Tibial nerve (tissue), 4 donors: ENCODE results near the gene RUNX1.

Experiments used
- EP300 ChIP-seq, 2 donors: sonication (generic); formaldehyde crosslinking; IDR thresholded peaks; one replicate each; pipeline ENCODE4 v1.6.1; 2017; ENCODE audit warnings: antibody characterized with exemption in 2 of 2, mild to moderate bottlenecking in 1 of 2
- POLR2A ChIP-seq, 2 donors: fragments of 450-650 bp; IDR thresholded peaks; one replicate each; pipeline ENCODE4 v1.6.1; 2017; ENCODE audit warnings: antibody characterized with exemption in 2 of 2, mild to moderate bottlenecking in 2 of 2, moderate library complexity in 2 of 2
- TF ChIP-seq, protein P1 (sequence below), 5 experiments: fragments of 200-600 bp in 3 of 5; fragments of 450-650 bp in 2 of 5; sonication (generic) in 3 of 5; IDR thresholded peaks; one replicate each; pipeline ENCODE4 v1.5.1; 2016 to 2019; ENCODE audit warnings: antibody characterized with exemption in 5 of 5, mild to moderate bottlenecking in 3 of 5, moderate library complexity in 2 of 5

DNA sequence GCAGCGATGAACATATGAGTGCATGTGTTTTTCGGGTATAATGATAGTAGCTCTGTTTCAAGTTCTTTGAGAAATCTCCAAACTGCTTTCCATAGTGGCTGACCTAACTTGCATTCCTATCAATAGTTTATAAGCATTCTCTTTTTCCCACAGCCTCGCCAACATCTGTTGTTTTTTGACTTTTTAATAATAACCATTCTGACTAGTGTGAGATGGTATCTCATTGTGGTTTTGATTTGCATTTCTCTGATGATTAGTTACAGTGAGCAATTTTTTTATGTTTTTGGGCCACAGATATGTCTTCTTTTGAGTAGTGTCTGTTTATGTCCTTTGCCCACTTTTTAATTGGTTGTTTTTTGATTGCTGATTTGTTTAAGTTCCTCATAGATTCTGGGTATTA, 10.6 kb upstream of the RUNX1 start:
- no peak for TF ChIP-seq POLR2A (IDR thresholded peaks at IDR 0.05)
- TF ChIP-seq, protein P1, sequence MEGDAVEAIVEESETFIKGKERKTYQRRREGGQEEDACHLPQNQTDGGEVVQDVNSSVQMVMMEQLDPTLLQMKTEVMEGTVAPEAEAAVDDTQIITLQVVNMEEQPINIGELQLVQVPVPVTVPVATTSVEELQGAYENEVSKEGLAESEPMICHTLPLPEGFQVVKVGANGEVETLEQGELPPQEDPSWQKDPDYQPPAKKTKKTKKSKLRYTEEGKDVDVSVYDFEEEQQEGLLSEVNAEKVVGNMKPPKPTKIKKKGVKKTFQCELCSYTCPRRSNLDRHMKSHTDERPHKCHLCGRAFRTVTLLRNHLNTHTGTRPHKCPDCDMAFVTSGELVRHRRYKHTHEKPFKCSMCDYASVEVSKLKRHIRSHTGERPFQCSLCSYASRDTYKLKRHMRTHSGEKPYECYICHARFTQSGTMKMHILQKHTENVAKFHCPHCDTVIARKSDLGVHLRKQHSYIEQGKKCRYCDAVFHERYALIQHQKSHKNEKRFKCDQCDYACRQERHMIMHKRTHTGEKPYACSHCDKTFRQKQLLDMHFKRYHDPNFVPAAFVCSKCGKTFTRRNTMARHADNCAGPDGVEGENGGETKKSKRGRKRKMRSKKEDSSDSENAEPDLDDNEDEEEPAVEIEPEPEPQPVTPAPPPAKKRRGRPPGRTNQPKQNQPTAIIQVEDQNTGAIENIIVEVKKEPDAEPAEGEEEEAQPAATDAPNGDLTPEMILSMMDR (IDR thresholded peaks at IDR 0.05): no peak
- no peak for TF ChIP-seq EP300 (IDR thresholded peaks at IDR 0.05)
